ENCODE data around the gene MTURN.

GRCh38 chr7:30142710-30143109, 7.9 kb downstream of the MTURN start:
- TF ChIP-seq CTCF (IDR thresholded peaks at IDR 0.05) (no peak), POLR2A (IDR thresholded peaks at IDR 0.05) (no peak)

Data from right lobe of liver (tissue), 4 donors.